HG02763 (cell line): ENCODE measurements around the gene MOK.

ENCODE experiments used
- ATAC-seq: cut with Tn5 transposase; IDR thresholded peaks from one replicate; pipeline ENCODE4 v1.9.1; 2021; ENCODE audit warnings: mild to moderate bottlenecking, moderate library complexity; ENCODE audit not compliant: unreplicated experiment

The MOK gene

GRCh38 chr14:102209224-102209966 lies 95.6 kb downstream of the MOK start:
- no peak for ATAC-seq

DNA sequence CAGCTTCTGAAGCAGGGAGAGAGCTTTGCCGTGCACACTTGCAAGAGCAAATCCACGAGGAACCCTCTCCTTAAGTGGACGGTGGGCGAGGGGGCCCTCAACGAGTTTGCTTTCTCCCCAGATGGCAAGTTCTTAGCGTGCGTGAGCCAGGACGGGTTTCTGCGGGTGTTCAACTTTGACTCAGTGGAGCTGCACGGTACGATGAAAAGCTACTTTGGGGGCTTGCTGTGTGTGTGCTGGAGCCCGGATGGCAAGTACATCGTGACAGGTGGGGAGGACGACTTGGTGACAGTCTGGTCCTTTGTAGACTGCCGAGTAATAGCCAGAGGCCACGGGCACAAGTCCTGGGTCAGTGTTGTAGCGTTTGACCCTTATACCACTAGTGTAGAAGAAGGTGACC lies 96.2 kb downstream of the MOK start:
- no peak for ATAC-seq

DNA sequence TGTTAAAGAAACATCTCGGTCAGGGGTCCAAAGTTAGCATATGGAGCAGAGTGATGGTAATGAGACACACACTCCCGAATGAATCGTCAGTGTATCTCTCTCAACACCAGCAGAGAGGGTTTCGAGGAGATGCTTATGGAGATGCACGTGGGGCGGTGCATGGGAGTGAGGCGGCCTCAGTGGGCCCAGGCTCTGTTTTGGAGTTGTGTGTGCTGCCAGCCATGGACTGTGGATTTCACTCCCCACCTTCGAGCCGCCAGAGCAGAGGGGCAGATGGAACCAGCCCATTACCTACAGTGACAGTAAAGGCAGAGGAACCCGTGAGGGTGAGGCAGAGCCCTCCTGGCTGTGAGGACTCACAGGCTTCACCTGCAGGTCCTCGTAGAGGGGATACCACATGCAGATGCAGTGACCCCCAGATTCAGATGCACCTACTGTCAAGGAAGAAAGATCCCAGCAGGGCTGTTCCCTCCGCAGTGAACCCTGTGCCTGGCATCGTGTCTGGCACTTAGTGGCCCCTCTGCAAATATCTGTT lies 97.1 kb downstream of the MOK start:
- no peak for ATAC-seq

- ATAC-seq, result no peak
These were observed 98.0 kb downstream of the MOK start for GRCh38 chr14:102206918-102207317.

DNA sequence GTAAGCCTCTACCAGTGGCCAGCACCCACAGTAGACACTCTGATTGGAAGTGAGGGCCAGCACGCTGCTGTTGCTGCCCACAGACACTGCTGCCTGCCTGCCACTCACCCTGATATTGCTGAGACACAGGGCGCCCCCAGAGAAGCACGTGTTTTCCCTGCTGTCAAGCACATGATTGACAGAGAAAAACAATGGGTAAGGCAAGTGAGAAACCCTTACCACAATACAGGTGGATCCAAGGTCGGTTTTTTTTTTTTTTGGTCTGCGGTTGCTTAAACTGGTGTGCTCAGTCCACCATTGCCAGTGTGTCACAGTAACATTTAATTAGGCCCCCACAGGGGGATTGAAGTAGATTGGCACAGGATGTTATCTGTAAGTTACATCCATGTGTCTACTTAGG lies 99.4 kb downstream of the MOK start:
- ATAC-seq, result no peak

DNA sequence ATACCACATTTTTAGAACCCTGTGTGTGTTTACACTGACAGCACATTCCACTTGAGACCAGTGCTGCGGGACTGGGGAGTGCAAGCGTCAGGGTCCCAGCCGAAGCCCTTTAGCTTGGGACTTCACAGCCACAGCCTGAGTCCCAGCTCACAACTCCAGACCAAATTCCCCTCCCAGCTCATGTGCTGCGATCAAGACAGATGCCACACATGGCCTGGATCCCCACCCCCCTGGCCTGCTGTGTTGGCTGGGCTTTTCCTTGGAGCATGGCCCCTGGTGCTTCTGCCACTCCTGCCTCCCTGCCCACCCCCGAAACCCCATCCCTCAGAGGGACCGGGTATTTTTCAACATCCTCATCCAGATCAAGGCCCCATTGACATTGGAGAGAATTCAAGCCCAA lies 101.6 kb downstream of the MOK start:
- no peak for ATAC-seq

DNA sequence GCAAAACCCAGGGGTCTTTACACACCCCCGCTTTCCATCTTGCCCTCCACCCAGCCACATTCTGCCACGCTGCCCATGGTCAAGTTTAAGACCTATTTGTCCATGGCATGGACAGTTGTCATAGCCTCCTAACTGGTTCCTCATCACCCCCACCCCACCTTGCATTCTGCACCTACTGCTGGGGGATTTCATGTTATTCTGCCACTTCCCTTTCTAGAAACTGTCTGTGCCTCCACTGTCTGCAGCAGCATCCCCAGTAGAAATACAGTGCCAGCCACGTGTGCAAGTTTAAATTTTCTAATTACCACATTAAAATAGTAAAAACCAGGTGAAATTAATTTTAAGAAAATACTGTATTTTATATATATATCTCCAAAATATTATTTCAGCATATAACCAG lies 102.0 kb downstream of the MOK start:
- ATAC-seq, result no peak

DNA sequence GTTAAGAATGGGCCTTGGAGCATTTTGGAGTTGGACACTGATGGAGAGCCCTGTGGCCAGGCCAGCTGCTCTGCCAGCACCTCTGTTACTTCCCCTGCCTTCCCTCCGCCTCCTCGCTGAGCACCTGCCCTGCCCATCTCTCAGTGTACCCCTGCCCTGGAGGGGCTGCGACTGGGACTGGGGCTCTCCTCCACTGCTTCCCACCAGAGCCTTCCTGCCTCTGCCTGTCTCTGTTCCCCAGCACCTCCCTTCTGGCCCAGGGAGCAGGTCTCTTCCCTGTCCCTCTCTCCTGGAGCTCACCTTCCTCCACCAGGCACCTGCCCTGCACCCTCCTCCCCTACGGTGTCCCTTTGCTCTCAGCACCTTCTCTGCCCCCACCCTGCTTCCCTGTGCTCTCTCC lies 103.2 kb downstream of the MOK start:
- no peak for ATAC-seq

DNA sequence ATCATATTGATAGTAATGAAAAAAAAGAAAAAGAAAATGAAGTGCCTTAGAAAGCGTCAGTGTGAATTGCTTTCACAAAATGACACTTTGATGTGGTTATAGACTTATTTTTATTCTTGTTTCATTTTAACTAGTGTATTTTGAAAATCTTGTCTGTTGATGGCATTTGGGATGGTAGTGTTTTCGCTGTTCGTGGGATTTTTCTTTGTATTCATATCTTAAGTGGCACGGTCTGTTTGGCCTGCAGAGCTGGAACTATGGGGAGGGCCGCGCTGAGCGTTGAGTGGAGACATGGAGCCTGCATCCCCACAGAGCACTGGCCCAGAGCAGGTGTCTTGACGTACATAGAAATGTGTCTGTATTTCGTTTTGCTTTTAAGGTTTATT lies 103.6 kb downstream of the MOK start:
- ATAC-seq, result no peak

DNA sequence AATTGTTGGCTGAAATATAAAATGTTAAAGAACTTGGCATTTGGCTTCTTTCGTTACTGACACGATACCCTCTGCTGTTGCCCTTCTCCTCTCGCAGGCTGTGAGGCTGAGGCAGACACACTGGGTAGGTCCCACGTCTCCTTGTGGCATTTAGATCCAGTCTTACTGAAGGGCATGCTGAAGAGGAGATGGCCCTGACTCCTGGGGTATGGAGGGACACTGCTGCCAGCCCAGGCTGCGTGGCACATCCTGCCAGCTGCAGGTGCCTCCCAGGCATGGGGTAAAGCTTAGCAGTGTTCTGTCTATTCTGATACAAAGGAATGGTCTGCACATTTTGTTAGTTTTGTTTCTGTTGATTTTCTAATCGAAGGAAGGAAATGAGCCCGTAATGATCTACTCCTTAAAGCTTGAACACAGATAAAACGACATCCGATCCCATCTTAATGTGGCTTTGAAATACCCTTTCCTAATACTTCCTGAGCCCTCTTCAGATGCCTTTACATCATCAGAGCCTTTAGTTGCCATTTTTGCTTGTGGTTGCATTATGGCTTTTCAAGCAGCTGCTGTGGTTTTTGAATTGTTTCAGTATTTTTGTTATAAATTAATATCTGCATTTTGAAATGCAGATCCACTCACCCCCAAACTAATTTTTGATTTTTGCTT lies 104.1 kb downstream of the MOK start:
- no peak for ATAC-seq

- no peak for ATAC-seq
These were observed 107.6 kb downstream of the MOK start for GRCh38 chr14:102197317-102197853.

GRCh38 chr14:102196902-102197230 lies 108.1 kb downstream of the MOK start:
- no peak for ATAC-seq

GRCh38 chr14:102196039-102196901 lies 108.7 kb downstream of the MOK start:
- ATAC-seq, result no peak

DNA sequence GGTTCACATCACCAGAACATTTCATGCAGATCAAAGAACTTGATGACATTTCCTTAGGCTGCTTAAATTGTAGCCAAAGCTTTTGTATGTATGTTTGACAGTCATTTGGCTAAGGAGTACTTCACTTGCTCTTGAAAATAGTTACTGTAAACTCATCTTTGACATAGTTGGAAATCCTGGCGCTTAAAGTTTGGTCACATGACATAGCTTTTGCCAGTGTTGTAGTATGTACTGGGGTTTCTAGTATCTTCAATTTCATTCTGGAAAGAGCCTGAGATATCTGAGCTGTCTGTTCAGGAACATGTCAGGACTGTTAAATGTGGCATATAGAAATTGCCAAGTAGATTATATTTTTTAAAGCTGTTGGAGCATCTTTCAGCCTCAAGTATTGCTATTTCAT lies 109.5 kb downstream of the MOK start:
- no peak for ATAC-seq

GRCh38 chr14:102194856-102195255 lies 110.1 kb downstream of the MOK start:
- ATAC-seq, result no peak

DNA sequence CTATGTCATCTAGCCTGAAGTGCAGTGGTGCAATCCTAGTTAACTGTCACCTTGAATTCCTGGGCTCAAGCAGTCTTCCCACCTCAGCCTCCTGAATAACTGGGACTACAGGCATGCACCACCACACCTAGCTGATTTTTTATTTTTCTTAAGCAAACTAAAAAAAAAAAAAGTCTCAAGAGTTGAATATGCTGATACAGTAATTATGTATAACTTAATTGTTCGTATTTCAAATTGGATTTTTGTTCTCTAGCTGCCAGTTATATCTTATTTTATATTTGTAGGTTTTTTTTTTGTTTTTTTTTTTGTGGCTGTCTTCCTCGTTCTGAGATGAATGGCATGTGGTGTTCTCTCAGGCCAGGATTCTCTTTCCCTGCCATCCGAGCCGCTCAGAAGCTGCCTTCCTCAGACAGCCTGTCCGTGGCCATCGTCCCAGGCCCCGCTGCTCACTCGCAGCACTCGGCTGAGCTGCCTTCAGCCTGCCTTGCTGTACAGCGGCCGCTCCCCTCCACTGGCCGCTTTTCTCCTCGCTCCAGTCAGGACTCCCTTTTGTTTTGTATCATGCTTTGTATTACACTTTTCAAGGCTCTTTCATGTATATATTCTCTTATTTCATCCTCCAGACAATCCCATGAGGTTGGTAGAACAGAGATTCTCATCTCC lies 112.0 kb downstream of the MOK start:
- no peak for ATAC-seq

- ATAC-seq, result no peak
These were observed 115.1 kb downstream of the MOK start for GRCh38 chr14:102189874-102190273.

GRCh38 chr14:102188187-102188586 lies 116.8 kb downstream of the MOK start:
- no peak for ATAC-seq

GRCh38 chr14:102187568-102188001 lies 117.4 kb downstream of the MOK start:
- ATAC-seq, result no peak

DNA sequence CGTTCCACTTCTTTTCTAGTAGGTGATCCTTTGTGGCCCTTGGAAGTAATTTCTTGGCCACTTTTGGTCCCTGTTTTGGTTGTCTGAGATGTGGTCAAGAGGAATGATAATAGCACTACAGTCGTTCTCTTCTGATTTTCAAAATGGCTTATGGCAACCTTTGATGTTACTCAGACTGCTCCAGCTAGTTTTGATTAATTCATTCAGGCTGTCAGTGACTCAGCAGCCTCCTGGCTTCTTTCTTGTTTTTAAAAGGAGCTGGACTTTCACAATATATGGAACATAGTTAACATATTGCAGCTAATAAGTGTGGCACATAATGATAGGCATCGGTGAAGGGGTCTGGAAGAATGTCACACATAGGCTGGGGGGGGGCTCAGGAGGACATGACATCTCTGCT lies 117.9 kb downstream of the MOK start:
- ATAC-seq, result no peak

DNA sequence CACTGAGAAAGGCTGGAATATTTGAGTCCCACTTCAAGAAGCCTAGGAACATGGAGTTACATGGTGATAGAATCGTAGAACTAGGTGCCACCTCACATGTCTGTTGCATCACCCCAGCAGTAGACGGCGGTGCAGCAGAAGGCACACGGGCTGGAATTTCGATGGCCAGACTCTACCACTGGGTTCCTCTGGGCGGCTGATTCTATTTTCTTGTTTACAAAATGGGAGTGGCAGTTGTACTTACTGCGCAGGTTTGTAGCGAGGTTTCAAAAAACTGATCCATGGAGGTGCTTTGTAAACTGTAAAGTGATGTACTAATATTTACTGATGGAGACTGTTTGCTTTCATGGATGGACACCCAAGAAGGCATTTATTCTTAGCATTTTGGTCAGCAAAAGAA lies 119.6 kb downstream of the MOK start:
- ATAC-seq, result no peak
